Caco-2 (cell line): ENCODE results near the gene OR5AU1. TPM values are rescaled to one million over a fixed set of nuclear protein-coding genes. Genes with fewer than 3 reads are reported as not detected.

ENCODE experiments used
- BruUV-seq: library from RNA; stranded (reverse); fragments of 400-500 nt; replicated peaks from 2 replicates; lab custom pipeline; 2021; lab: Mats Ljungman, UMichigan
- CTCF ChIA-PET: fragments of 300-600 bp; sonication (Branson Sonifier 250); formaldehyde crosslinking; loops from one replicate; lab custom pipeline; 2022; ENCODE audit warnings: antibody characterized with exemption; lab: Charles Lee
- POLR2A ChIA-PET: fragments of 300-600 bp; sonication (Branson Sonifier 250); formaldehyde crosslinking; loops from one replicate; lab custom pipeline; 2022; ENCODE audit warnings: antibody characterized with exemption; lab: Charles Lee
- DNase-seq, 2 experiments: peaks; one replicate each; pipeline versions ENCODE4 v3.0.0 to v3.0.0-alpha.2; 2020 to 2022
- H3K27me3 ChIP-seq: replicated peaks from 2 replicates; pipeline ENCODE4 v1.6.0; 2011; ENCODE audit warnings: low read length; ENCODE audit not compliant: control insufficient read depth, insufficient read depth
- H3K36me3 ChIP-seq: 2 replicates; pipeline ENCODE4 v1.5.1; 2011; ENCODE audit warnings: low read length; ENCODE audit not compliant: control insufficient read depth, insufficient read depth
- H3K4me1 ChIP-seq: fragments of 250-450 bp; sonication (Bioruptor Pico); 2 replicates; pipeline ENCODE4 v1.5.1; 2020; ENCODE audit warnings: mild to moderate bottlenecking
- H3K4me3 ChIP-seq: 2 replicates; pipeline ENCODE4 v1.5.1; 2011; ENCODE audit warnings: low read depth, mild to moderate bottlenecking, control low read depth, low read length
- H3K9me3 ChIP-seq: fragments of 250-450 bp; sonication (Bioruptor Pico); 2 replicates; pipeline ENCODE4 v1.5.1; 2020; ENCODE audit warnings: mild to moderate bottlenecking, moderate library complexity
- H3K27ac Mint-ChIP-seq: one replicate; pipeline ENCODE4 v1.8.0; 2022; ENCODE audit warnings: mixed read lengths; ENCODE audit not compliant: unreplicated experiment
- H3K27me3 Mint-ChIP-seq: one replicate; pipeline ENCODE4 v1.8.0; 2022; ENCODE audit warnings: mixed read lengths; ENCODE audit not compliant: insufficient read depth, unreplicated experiment
- H3K36me3 Mint-ChIP-seq: one replicate; pipeline ENCODE4 v1.8.0; 2022; ENCODE audit warnings: mild to moderate bottlenecking, mixed read lengths; ENCODE audit not compliant: insufficient read depth, unreplicated experiment
- H3K4me1 Mint-ChIP-seq: one replicate; pipeline ENCODE4 v1.8.0; 2022; ENCODE audit warnings: low read depth, mixed read lengths; ENCODE audit not compliant: unreplicated experiment
- H3K4me3 Mint-ChIP-seq: one replicate; pipeline ENCODE4 v1.8.0; 2022; ENCODE audit warnings: mild to moderate bottlenecking, moderate library complexity, mixed read lengths; ENCODE audit not compliant: unreplicated experiment
- H3K9me3 Mint-ChIP-seq: one replicate; pipeline ENCODE4 v1.8.0; 2022; ENCODE audit warnings: mixed read lengths; ENCODE audit not compliant: unreplicated experiment
- intact Hi-C: fragments of 100-400 bp; cut with micrococcal nuclease; formaldehyde crosslinking; loops from one replicate; pipeline ENCODE4 v1.10.0; 2022; ENCODE audit not compliant: unreplicated experiment
- total RNA-seq: library from RNA; stranded (reverse); gene quantifications from 2 replicates; pipeline ENCODE4 v1.2.3, GENCODE V29; 2022
- TF ChIP-seq, protein P1 (sequence below), 2 experiments: fragments of 200-600 bp in 1 of 2; IDR thresholded peaks; 1 replicate in 1 of 2; 2 replicates in 1 of 2; pipeline versions ENCODE4 v1.5.1 to v1.8.0; 2011 to 2022; ENCODE audit warnings: antibody characterized with exemption in 1 of 2, control low read depth in 1 of 2, inconsistent platforms in 1 of 2, low read depth in 1 of 2, low read length in 1 of 2, mild to moderate bottlenecking in 1 of 2, moderate library complexity in 1 of 2; ENCODE audit not compliant: insufficient read depth in 1 of 2, severe bottlenecking in 1 of 2, unreplicated experiment in 1 of 2

Gene OR5AU1
- total RNA-seq, 1 experiment from 2014 or later: not detected

GRCh38 chr14:21203470-21204166, 47.8 kb upstream of the OR5AU1 start:
- Histone ChIP-seq H3K4me1 (no peaks in the 10 kb centered on the region), H3K4me3 (no peak overlapping the region), H3K9me3 (no peaks in the 10 kb centered on the region), H3K36me3 (no peaks in the 10 kb centered on the region; the same call in 1 of the 2 replicates), H3K27me3 (no peaks in the 10 kb centered on the region)
- peaks cover 96% of the 10 kb centered on the region for H3K36me3 Mint-ChIP-seq
- no TSS peak for BruUV-seq
- POLR2A ChIA-PET: interaction anchor here (0.5 kb wide), 1 partner anchor 273 kb away, joined by 3 read pairs; the partner anchor contains the start of genes RAB2B and TOX4
- TF ChIP-seq, protein P1, sequence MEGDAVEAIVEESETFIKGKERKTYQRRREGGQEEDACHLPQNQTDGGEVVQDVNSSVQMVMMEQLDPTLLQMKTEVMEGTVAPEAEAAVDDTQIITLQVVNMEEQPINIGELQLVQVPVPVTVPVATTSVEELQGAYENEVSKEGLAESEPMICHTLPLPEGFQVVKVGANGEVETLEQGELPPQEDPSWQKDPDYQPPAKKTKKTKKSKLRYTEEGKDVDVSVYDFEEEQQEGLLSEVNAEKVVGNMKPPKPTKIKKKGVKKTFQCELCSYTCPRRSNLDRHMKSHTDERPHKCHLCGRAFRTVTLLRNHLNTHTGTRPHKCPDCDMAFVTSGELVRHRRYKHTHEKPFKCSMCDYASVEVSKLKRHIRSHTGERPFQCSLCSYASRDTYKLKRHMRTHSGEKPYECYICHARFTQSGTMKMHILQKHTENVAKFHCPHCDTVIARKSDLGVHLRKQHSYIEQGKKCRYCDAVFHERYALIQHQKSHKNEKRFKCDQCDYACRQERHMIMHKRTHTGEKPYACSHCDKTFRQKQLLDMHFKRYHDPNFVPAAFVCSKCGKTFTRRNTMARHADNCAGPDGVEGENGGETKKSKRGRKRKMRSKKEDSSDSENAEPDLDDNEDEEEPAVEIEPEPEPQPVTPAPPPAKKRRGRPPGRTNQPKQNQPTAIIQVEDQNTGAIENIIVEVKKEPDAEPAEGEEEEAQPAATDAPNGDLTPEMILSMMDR (IDR thresholded peaks at IDR 0.05; ENCODE audit: insufficient read depth in 1 of 2, low read depth in 1 of 2, low read length in 1 of 2, severe bottlenecking in 1 of 2, unreplicated experiment in 1 of 2): no peak
- H3K4me3 Mint-ChIP-seq: no peak overlapping the region
- DNase-seq: no peak
- no peaks in the 10 kb centered on the region for H3K9me3 Mint-ChIP-seq
- intact Hi-C loops: no loop called here
- peak overlapping the region; percentile 36 for H3K27ac Mint-ChIP-seq
- H3K27me3 Mint-ChIP-seq: no peaks in the 10 kb centered on the region
- peaks cover 25% of the 10 kb centered on the region for H3K4me1 Mint-ChIP-seq
- CTCF ChIA-PET: no interaction called here

DNA sequence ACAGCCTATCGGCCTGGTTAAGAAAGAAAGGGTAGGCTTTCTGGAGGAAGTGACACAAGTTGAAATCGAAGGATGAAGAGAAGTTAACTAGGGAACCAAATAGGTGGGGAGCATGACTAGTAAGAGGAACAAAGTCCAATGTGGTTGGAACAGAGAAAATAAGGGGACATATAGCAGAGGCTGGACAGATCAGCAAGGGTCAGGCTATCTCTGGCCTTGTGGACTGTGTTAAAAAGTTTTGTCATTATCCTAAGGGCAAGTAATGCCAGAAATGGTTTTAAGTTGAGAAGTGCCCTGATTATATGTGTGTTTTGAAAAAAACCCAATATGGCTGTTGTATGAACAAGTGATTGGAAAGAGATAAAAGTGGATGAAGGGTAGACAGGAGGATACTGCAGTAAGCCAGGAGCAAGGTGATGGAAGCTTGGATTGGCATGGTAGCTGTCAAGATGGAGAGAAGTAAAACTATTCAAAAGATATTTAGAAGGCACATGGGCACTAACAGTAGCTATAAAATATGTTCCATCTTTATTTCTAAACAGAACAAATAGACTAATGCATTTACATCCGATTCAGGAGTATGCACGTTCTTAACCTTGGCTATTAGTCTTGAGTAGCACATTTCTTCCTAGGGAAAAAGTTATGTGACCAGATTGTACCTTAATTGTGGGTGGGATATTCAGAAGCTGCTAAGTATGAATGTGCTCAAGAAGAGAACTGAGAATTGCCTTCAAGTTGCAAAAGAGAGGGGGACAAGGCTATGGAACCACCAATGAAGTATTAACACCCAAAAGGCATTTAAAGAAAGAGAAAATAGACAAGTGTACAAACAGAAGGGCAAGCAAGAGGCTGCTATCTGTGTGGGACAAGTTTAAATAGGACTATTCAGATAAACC, 46.8 kb upstream of the OR5AU1 start:
- no peaks in the 10 kb centered on the region; the same call in 1 of the 2 replicates for H3K36me3 ChIP-seq
- ChIA-PET CTCF (no interaction called here), POLR2A (no interaction called here)
- no peak overlapping the region for H3K4me3 Mint-ChIP-seq
- H3K27ac Mint-ChIP-seq: peak overlapping the region; percentile 36
- TF ChIP-seq, protein P1 (IDR thresholded peaks at IDR 0.05; ENCODE audit: insufficient read depth in 1 of 2, low read depth in 1 of 2, low read length in 1 of 2, severe bottlenecking in 1 of 2, unreplicated experiment in 1 of 2): no peak
- no peaks in the 10 kb centered on the region for H3K27me3 ChIP-seq
- H3K4me1 Mint-ChIP-seq: peaks cover 25% of the 10 kb centered on the region
- no TSS peak for BruUV-seq
- no peak overlapping the region for H3K4me3 ChIP-seq
- DNase-seq: no peak
- peaks cover 96% of the 10 kb centered on the region for H3K36me3 Mint-ChIP-seq
- no peaks in the 10 kb centered on the region for H3K4me1 ChIP-seq
- intact Hi-C loops: no loop called here
- H3K9me3 ChIP-seq: no peaks in the 10 kb centered on the region; the same call in 1 of the 2 replicates
- no peaks in the 10 kb centered on the region for H3K27me3 Mint-ChIP-seq
- H3K9me3 Mint-ChIP-seq: no peaks in the 10 kb centered on the region

GRCh38 chr14:21201732-21202462, 46.0 kb upstream of the OR5AU1 start:
- H3K27me3 ChIP-seq: no peaks in the 10 kb centered on the region
- H3K4me1 ChIP-seq: no peaks in the 10 kb centered on the region
- no peak for DNase-seq
- intact Hi-C loops: no loop called here
- peaks cover 6% of the 10 kb centered on the region; the same call in 1 of the 2 replicates for H3K9me3 ChIP-seq
- no peaks in the 10 kb centered on the region for H3K27me3 Mint-ChIP-seq
- peaks cover 96% of the 10 kb centered on the region for H3K36me3 Mint-ChIP-seq
- no peaks in the 10 kb centered on the region; the same call in 1 of the 2 replicates for H3K36me3 ChIP-seq
- no peak overlapping the region for H3K4me3 ChIP-seq
- no peaks in the 10 kb centered on the region for H3K9me3 Mint-ChIP-seq
- peaks cover 23% of the 10 kb centered on the region for H3K4me1 Mint-ChIP-seq
- TF ChIP-seq, protein P1 (IDR thresholded peaks at IDR 0.05; ENCODE audit: insufficient read depth in 1 of 2, low read depth in 1 of 2, low read length in 1 of 2, severe bottlenecking in 1 of 2, unreplicated experiment in 1 of 2): no peak
- no peak overlapping the region for H3K27ac Mint-ChIP-seq
- CTCF ChIA-PET: no interaction called here
- no TSS peak for BruUV-seq
- no peak overlapping the region for H3K4me3 Mint-ChIP-seq
- POLR2A ChIA-PET: no interaction called here
